ENCODE data around the gene TPSAB1.

DNA sequence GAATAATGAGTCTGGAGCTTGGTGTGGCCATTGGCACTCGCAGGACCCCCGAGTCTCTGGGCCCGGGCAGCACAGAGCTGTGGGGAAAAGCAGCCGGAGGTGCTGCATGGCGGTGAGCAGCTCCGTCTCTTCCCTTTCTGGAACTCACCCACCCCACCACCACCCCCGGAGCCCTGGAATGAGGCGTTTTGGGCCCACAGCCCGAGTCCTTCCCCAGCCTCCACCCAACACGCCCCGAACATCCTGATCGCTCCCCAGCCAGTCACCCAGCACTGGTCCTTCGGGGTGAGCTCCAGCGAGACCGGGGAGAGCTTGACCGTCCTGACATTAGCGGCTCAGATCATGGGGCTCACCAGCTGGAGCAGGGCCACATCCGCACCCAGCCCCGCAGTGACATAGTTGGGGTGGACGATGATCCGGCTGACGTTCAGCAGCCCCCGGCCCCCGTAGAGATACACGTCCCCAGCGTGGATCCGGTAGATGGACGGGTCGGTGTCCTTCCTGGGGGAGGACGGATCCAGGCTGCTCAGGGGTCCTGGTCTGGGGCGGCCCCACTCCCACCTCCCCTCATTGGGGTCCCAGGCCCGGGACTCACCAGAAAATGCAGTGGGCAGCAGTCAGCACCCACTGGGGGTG lies 21.8 kb downstream of the TPSAB1 start:
- TF ChIP-seq, protein P1, sequence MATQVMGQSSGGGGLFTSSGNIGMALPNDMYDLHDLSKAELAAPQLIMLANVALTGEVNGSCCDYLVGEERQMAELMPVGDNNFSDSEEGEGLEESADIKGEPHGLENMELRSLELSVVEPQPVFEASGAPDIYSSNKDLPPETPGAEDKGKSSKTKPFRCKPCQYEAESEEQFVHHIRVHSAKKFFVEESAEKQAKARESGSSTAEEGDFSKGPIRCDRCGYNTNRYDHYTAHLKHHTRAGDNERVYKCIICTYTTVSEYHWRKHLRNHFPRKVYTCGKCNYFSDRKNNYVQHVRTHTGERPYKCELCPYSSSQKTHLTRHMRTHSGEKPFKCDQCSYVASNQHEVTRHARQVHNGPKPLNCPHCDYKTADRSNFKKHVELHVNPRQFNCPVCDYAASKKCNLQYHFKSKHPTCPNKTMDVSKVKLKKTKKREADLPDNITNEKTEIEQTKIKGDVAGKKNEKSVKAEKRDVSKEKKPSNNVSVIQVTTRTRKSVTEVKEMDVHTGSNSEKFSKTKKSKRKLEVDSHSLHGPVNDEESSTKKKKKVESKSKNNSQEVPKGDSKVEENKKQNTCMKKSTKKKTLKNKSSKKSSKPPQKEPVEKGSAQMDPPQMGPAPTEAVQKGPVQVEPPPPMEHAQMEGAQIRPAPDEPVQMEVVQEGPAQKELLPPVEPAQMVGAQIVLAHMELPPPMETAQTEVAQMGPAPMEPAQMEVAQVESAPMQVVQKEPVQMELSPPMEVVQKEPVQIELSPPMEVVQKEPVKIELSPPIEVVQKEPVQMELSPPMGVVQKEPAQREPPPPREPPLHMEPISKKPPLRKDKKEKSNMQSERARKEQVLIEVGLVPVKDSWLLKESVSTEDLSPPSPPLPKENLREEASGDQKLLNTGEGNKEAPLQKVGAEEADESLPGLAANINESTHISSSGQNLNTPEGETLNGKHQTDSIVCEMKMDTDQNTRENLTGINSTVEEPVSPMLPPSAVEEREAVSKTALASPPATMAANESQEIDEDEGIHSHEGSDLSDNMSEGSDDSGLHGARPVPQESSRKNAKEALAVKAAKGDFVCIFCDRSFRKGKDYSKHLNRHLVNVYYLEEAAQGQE (IDR thresholded peaks at IDR 0.05; ENCODE audit: low read depth), result no peak
- TF ChIP-seq, protein P2, sequence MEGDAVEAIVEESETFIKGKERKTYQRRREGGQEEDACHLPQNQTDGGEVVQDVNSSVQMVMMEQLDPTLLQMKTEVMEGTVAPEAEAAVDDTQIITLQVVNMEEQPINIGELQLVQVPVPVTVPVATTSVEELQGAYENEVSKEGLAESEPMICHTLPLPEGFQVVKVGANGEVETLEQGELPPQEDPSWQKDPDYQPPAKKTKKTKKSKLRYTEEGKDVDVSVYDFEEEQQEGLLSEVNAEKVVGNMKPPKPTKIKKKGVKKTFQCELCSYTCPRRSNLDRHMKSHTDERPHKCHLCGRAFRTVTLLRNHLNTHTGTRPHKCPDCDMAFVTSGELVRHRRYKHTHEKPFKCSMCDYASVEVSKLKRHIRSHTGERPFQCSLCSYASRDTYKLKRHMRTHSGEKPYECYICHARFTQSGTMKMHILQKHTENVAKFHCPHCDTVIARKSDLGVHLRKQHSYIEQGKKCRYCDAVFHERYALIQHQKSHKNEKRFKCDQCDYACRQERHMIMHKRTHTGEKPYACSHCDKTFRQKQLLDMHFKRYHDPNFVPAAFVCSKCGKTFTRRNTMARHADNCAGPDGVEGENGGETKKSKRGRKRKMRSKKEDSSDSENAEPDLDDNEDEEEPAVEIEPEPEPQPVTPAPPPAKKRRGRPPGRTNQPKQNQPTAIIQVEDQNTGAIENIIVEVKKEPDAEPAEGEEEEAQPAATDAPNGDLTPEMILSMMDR (IDR thresholded peaks at IDR 0.05 in 2 of 3, conservative IDR thresholded peaks at IDR 0.05 in 1 of 3; ENCODE audit: borderline replicate concordance in 1 of 3, insufficient read depth in 1 of 3, low read depth in 2 of 3, low read length in 2 of 3), result no peak
- no peak for TF ChIP-seq ZFX (IDR thresholded peaks at IDR 0.05)
- no peak for TF ChIP-seq SP1 (IDR thresholded peaks at IDR 0.05; ENCODE audit: low read depth)
- TF ChIP-seq FOSL1 (IDR thresholded peaks at IDR 0.05; ENCODE audit: low read depth), result no peak
- TF ChIP-seq POLR2A (IDR thresholded peaks at IDR 0.05; ENCODE audit: borderline replicate concordance, extremely low read depth, insufficient read depth, insufficient read length), result no peak
- no peak for TF ChIP-seq POLR2AphosphoS5 (IDR thresholded peaks at IDR 0.05; ENCODE audit: low read depth, low read length)
- TF ChIP-seq, protein P3, sequence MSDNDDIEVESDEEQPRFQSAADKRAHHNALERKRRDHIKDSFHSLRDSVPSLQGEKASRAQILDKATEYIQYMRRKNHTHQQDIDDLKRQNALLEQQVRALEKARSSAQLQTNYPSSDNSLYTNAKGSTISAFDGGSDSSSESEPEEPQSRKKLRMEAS (IDR thresholded peaks at IDR 0.05), result no peak
- TF ChIP-seq, protein P4, sequence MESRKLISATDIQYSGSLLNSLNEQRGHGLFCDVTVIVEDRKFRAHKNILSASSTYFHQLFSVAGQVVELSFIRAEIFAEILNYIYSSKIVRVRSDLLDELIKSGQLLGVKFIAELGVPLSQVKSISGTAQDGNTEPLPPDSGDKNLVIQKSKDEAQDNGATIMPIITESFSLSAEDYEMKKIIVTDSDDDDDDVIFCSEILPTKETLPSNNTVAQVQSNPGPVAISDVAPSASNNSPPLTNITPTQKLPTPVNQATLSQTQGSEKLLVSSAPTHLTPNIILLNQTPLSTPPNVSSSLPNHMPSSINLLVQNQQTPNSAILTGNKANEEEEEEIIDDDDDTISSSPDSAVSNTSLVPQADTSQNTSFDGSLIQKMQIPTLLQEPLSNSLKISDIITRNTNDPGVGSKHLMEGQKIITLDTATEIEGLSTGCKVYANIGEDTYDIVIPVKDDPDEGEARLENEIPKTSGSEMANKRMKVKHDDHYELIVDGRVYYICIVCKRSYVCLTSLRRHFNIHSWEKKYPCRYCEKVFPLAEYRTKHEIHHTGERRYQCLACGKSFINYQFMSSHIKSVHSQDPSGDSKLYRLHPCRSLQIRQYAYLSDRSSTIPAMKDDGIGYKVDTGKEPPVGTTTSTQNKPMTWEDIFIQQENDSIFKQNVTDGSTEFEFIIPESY (IDR thresholded peaks at IDR 0.05; ENCODE audit: extremely low read depth, insufficient replicate concordance, low read length), result no peak
- no peak for TF ChIP-seq SIN3A (IDR thresholded peaks at IDR 0.05; ENCODE audit: low read depth)
- no peak for TF ChIP-seq RAD21 (IDR thresholded peaks at IDR 0.05; ENCODE audit: low read depth)
- no peak for TF ChIP-seq EZH2 (IDR thresholded peaks at IDR 0.05)

All from HCT116 (cell line).